Naive thymus-derived CD8-positive, alpha-beta T cell (primary cell): Measurements from ENCODE around the gene AFF3. TPM values are rescaled to one million over a fixed set of nuclear protein-coding genes. Genes with fewer than 3 reads are reported as not detected.
A peak's percentile ranks its signal among the peaks of the same experiment; 100 is the strongest.

Experiments used
- ATAC-seq, 2 donors: fragments of 150-1000 bp; cut with Tn5 transposase in 1 of 2; sonication (Bioruptor Pico), chemical (Tn5 transposase) in 1 of 2; 1 replicate in 1 of 2; 2 replicates in 1 of 2; pipeline ENCODE4 v1.10.0; 2021; ENCODE audit warnings: mild to moderate bottlenecking in 2 of 2, moderate library complexity in 2 of 2
- POLR2A ChIA-PET: fragments of 350-600 bp; sonication (Branson Sonifier 250); formaldehyde crosslinking; loops from one replicate; lab custom pipeline; 2021; ENCODE audit warnings: antibody characterized with exemption; lab: Charles Lee
- DNase-seq, 10 donors: peaks; one replicate each; pipeline versions ENCODE4 v3.0.0 to v3.0.0-alpha.2; 2020 to 2022
- H3K27ac Mint-ChIP-seq, 10 donors: one replicate each; pipeline ENCODE4 v1.8.0; 2020 to 2022; ENCODE audit warnings: mild to moderate bottlenecking in 10 of 10, mixed read lengths in 10 of 10, moderate library complexity in 4 of 10, inconsistent platforms in 1 of 10
- H3K27me3 Mint-ChIP-seq, 5 donors: one replicate each; pipeline ENCODE4 v1.8.0; 2021 to 2022; ENCODE audit warnings: mixed read lengths in 5 of 5
- H3K36me3 Mint-ChIP-seq, 3 donors: one replicate each; pipeline ENCODE4 v1.8.0; 2020 to 2022; ENCODE audit warnings: mixed read lengths in 3 of 3, mild to moderate bottlenecking in 2 of 3, inconsistent platforms in 1 of 3
- H3K4me1 Mint-ChIP-seq, 4 donors: one replicate each; pipeline ENCODE4 v1.8.0; 2021 to 2022; ENCODE audit warnings: mixed read lengths in 4 of 4
- H3K4me3 Mint-ChIP-seq, 10 donors: one replicate each; pipeline ENCODE4 v1.8.0; 2020 to 2022; ENCODE audit warnings: mild to moderate bottlenecking in 10 of 10, mixed read lengths in 10 of 10, moderate library complexity in 6 of 10, inconsistent platforms in 1 of 10
- H3K9me3 Mint-ChIP-seq, 9 donors: one replicate each; pipeline ENCODE4 v1.8.0; 2020 to 2022; ENCODE audit warnings: mixed read lengths in 9 of 9, mild to moderate bottlenecking in 3 of 9, inconsistent platforms in 1 of 9, moderate library complexity in 1 of 9
- polyA plus RNA-seq, 3 donors: library from polyadenylated mRNA; unstranded; fragments of 300-500 nt; fragmentation: Illumina TruSeq; gene quantifications; one replicate each; pipeline ENCODE4 v1.2.3, GENCODE V29; 2021
- total RNA-seq, 8 experiments: library from RNA in 2 of 8; stranded (reverse) in 2 of 8; gene quantifications; one replicate each; pipeline ENCODE4 v1.2.3 and lab custom pipeline; 2021 to 2026

Gene AFF3
- total and polyA plus RNA-seq, 5 experiments from 2014 or later, result 0.50 to 11.9 (median 2.8) TPM

DNA sequence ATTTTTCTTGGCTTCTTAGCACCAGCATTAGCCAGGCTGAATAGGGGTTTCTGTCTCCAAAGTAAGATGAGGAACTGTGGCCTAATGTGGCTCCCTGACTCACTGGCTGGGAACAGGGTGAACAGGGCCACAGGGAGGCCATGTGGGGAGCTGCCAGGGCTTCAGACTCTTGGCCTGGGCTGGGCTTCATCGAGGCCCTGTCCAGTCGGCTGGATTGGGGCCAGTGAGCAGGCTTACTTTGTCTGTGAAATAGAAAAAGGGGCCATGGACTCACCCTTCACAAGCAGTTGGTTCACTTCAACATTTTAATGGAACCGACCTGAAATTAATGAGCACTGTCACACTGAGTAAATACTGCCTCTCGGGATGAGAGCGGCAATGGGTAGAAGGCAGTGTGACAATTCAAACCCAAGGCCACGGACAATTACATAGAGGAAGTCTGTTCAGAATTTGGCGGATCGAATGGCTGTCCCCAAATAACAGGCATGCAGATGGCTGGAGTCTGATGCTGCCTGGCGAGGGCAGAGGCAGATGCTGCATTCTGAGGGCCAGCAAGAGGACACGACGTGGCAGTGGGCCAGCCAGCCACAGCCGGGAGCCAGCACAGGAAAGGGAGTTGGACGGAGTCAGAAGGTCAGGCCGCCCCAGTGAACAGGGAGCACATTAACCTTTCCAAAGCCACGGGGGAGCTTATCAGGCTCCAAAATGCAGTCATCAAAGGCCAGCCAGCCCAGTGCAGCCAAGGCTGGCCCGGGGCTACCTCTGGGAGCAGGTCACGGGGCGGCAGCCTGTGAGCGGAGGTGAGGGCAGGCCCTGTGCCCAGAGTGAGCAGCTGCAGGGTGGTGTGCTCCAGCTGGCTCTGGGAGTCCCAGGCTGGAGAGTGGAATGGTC lies 506.0 kb downstream of the AFF3 start:
- H3K27me3 Mint-ChIP-seq, result peaks cover 0 to 3% (median 0%) of the 10 kb centered on the region in 5 donors
- no peak for DNase-seq
- peaks cover 0 to 19% (median under 1%) of the 10 kb centered on the region in 4 donors for H3K4me1 Mint-ChIP-seq
- H3K9me3 Mint-ChIP-seq, result peaks cover 0 to 20% (median 7%) of the 10 kb centered on the region in 9 donors
- ATAC-seq, result no peak
- peaks cover 0 to 6% (median 5%) of the 10 kb centered on the region in 3 donors for H3K36me3 Mint-ChIP-seq
- H3K4me3 Mint-ChIP-seq, result no peak overlapping the region
- H3K27ac Mint-ChIP-seq, result no peak overlapping the region
- POLR2A ChIA-PET, result no interaction called here

DNA sequence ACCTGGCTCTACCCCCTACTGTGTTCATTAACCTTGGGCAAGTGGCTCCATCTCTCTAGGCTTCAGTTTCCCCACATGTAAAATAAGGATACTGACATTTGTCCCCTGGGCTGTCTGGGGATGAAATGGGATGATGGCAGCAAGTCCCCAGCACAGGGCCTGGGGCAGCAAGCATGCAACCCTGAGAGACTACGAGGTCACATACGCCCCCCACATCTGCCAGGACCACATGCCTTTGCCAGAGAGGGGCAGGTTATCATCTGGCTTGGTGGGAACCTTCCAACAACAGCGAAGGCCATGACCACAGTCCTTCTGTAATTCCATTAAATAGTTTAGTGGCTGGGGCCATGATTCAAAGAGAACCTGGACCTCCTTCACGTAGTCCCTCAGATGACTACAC lies 506.7 kb downstream of the AFF3 start:
- Mint-ChIP-seq H3K27ac (no peak overlapping the region), H3K36me3 (peaks cover 0 to 6% (median 5%) of the 10 kb centered on the region in 3 donors), H3K9me3 (peaks cover 0 to 20% (median 7%) of the 10 kb centered on the region in 9 donors), H3K4me1 (peaks cover 0 to 19% (median under 1%) of the 10 kb centered on the region in 4 donors), H3K27me3 (peaks cover 0 to 4% (median 0%) of the 10 kb centered on the region in 5 donors), H3K4me3 (no peak overlapping the region)
- POLR2A ChIA-PET, result no interaction called here
- ATAC-seq, result no peak
- no peak for DNase-seq

DNA sequence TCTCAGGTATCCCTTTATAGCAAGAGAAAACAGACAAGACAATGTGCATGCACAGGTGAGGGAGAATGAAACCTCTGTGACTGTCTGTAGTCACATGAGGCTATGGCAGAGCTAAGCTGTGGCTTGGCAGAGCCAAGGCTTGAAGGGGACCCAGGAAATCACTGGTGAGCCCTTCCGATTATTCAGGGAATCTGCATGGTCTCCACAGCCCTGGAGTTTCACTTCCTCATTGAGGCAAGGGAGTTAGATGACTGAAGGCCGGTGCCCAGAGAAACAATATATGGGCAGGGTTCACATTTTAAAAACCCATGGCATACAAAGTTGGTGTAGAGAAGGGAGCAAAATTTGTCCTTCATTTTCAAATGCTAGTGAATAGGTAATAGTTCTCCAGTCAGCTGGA lies 508.2 kb downstream of the AFF3 start:
- H3K27ac Mint-ChIP-seq, result no peak overlapping the region
- no peak for DNase-seq
- H3K9me3 Mint-ChIP-seq, result peaks cover 0 to 20% (median 7%) of the 10 kb centered on the region in 9 donors
- peaks cover 0 to 19% (median under 1%) of the 10 kb centered on the region in 4 donors for H3K4me1 Mint-ChIP-seq
- H3K27me3 Mint-ChIP-seq, result peaks cover 0 to 14% (median 0%) of the 10 kb centered on the region in 5 donors
- POLR2A ChIA-PET, result no interaction called here
- H3K4me3 Mint-ChIP-seq, result no peak overlapping the region
- no peak for ATAC-seq
- H3K36me3 Mint-ChIP-seq, result peaks cover 0 to 11% (median 5%) of the 10 kb centered on the region in 3 donors

DNA sequence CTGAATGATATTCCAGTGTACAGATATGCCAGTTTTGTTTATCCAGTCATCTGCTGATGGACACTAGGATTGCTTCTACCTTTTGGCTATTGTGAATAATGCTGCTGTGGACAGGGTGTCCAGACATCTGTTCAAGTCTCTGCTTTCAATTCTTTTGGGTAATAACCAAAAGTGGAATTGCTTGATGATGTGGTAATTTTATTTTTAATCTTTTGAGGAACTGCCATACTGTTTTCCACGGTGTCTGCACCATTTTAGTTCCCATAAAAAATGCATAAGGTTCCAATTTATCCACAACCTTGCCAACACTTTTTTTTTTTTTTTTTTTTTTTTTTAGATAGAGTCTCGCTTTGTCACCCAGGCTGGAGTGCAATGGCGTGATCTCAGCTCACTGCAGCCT lies 510.7 kb downstream of the AFF3 start:
- ATAC-seq, result no peak
- POLR2A ChIA-PET, result no interaction called here
- Mint-ChIP-seq H3K4me1 (peaks cover 0 to 2% (median 0%) of the 10 kb centered on the region in 4 donors), H3K4me3 (no peak overlapping the region), H3K36me3 (peaks cover 0 to 11% (median 5%) of the 10 kb centered on the region in 3 donors), H3K27me3 (peaks cover 0 to 14% (median 0%) of the 10 kb centered on the region in 5 donors), H3K9me3 (peaks cover 0 to 20% (median 7%) of the 10 kb centered on the region in 9 donors), H3K27ac (no peak overlapping the region)
- DNase-seq, result no peak

DNA sequence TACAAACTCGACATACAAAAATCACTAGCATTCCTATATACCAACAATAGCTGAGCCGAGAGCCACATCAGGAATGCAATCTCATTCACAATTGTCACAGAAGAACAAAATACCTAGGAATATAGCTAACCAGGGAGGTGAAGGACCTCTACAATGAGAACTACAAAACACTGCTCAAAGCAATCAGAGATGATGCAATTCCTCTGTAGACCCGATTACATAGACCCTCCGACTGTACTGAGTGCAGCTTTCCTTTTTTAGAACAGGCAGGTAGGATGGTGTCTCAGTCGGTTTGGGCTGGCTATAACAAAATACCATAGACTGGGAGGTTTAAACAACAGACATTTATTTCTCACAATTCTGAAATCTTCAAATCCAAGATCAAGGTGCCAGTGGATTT lies 513.1 kb downstream of the AFF3 start:
- H3K27me3 Mint-ChIP-seq, result peaks cover 0 to 10% (median 0%) of the 10 kb centered on the region in 5 donors
- DNase-seq (no peak), ATAC-seq (no peak)
- no peak overlapping the region for H3K4me3 Mint-ChIP-seq
- POLR2A ChIA-PET, result no interaction called here
- peaks cover 0 to 17% (median 7%) of the 10 kb centered on the region in 9 donors for H3K9me3 Mint-ChIP-seq
- peaks cover 0 to 11% (median 5%) of the 10 kb centered on the region in 3 donors for H3K36me3 Mint-ChIP-seq
- H3K27ac Mint-ChIP-seq, result no peak overlapping the region
- H3K4me1 Mint-ChIP-seq, result no peaks in the 10 kb centered on the region

DNA sequence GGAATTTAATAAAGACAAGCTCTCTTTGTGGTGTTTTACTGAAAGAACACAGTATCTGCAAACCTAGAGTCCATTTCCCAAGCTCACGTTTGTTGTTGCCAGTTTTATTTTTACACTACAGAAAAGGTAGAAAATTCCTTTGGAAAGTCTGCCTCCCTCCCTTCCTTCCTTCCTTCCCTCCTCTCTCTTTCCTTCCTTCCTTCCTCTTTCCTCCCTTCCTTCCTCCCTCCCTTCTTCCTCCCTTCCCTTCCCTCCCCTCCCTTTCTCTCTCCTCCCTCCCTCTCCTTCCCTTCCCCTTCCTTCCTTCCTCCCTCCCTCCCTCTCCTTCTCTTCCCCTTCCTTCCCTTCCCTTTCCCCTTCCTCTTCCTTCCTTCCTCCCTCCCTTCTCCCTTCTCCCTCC lies 516.2 kb downstream of the AFF3 start:
- H3K4me1 Mint-ChIP-seq, result peaks cover 0 to 2% (median 0%) of the 10 kb centered on the region in 4 donors

DNA sequence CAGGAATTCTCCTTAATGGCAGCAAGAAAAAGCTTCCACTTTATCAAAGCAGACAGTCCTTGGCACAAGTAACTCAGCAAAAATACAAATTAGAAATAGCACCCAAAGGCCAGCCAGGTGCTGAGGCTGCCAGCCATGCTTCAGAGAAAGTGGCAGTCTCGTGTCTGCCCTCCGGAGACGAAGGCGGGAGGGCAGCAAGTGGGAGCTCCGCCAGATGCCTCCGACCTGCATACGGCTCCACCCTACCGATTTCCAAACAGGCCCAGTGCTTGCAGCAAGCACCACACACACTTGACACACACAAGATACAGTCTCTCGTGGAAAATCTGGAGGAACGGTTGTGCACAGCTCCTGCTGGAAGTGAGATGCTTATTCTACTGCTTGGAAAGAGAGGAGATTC lies 517.7 kb downstream of the AFF3 start:
- ATAC-seq (no peak), DNase-seq (no peak)
- no peaks in the 10 kb centered on the region for H3K9me3 Mint-ChIP-seq
- H3K4me3 Mint-ChIP-seq, result no peak overlapping the region
- peaks cover 0 to 2% (median 0%) of the 10 kb centered on the region in 4 donors for H3K4me1 Mint-ChIP-seq
- no peaks in the 10 kb centered on the region for H3K36me3 Mint-ChIP-seq
- H3K27ac Mint-ChIP-seq, result no peak overlapping the region
- H3K27me3 Mint-ChIP-seq, result peaks cover 0 to 2% (median 0%) of the 10 kb centered on the region in 5 donors
- POLR2A ChIA-PET, result no interaction called here

More for the DNA sequence above, 516.2 kb downstream of the AFF3 start:
- POLR2A ChIA-PET, result no interaction called here
- H3K27ac Mint-ChIP-seq, result no peak overlapping the region
- no peak for DNase-seq
- H3K4me3 Mint-ChIP-seq, result no peak overlapping the region
- H3K27me3 Mint-ChIP-seq, result peaks cover 0 to 10% (median 0%) of the 10 kb centered on the region in 5 donors
- ATAC-seq, result no peak
- no peaks in the 10 kb centered on the region for H3K9me3 Mint-ChIP-seq
- H3K36me3 Mint-ChIP-seq, result peaks cover 0 to 5% (median 0%) of the 10 kb centered on the region in 3 donors

DNA sequence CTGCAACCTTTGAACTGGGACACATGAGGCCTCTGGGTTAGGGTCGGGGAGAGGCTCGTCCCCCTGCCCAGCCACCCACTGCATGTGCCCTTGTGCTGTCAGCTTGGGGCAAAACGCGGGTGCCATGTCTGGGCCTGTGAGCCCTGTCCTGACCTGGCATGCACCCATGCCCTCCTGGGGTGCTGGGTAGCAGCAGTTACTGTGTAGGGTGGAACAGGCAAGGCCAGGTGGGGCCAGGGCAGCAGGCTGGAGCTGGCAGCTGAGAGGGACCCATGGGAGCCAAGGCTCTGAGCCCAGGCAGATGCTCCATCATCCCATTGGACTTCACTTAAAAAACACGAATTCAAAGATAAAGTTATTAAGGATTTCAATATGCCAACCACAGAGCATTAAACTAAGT lies 518.8 kb downstream of the AFF3 start:
- no peaks in the 10 kb centered on the region for H3K36me3 Mint-ChIP-seq
- ATAC-seq (no peak), DNase-seq (no peak)
- H3K4me3 Mint-ChIP-seq, result no peak overlapping the region
- peaks cover 0 to 3% (median under 1%) of the 10 kb centered on the region in 4 donors for H3K4me1 Mint-ChIP-seq
- peaks cover 0 to 3% (median 0%) of the 10 kb centered on the region in 5 donors for H3K27me3 Mint-ChIP-seq
- no peak overlapping the region for H3K27ac Mint-ChIP-seq
- POLR2A ChIA-PET, result no interaction called here
- no peaks in the 10 kb centered on the region for H3K9me3 Mint-ChIP-seq

DNA sequence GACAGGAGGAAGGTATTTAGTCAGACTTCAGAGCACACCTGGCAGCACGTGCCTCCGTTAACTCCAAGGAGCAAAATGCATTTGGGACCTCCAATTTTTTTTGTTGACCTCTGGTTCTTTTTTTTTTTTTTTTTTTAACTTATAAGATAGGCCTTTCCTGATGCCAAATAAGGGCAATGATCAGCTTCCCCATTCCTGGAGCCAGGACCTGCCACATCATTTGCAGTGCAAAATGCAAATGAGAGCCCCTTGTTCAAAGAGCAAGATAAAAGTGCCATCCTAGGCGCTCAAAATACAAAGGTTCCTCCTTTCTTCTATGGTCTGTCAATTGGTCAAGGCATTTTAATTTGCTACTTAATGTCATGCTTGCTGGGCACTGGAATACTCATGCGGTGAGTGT lies 519.4 kb downstream of the AFF3 start:
- no peak overlapping the region for H3K4me3 Mint-ChIP-seq
- no peak overlapping the region for H3K27ac Mint-ChIP-seq
- ATAC-seq, result no peak
- peaks cover 0 to 4% (median under 1%) of the 10 kb centered on the region in 4 donors for H3K4me1 Mint-ChIP-seq
- peaks cover 0 to 4% (median 0%) of the 10 kb centered on the region in 5 donors for H3K27me3 Mint-ChIP-seq
- H3K36me3 Mint-ChIP-seq, result no peaks in the 10 kb centered on the region
- POLR2A ChIA-PET, result no interaction called here
- no peaks in the 10 kb centered on the region for H3K9me3 Mint-ChIP-seq
- no peak for DNase-seq

DNA sequence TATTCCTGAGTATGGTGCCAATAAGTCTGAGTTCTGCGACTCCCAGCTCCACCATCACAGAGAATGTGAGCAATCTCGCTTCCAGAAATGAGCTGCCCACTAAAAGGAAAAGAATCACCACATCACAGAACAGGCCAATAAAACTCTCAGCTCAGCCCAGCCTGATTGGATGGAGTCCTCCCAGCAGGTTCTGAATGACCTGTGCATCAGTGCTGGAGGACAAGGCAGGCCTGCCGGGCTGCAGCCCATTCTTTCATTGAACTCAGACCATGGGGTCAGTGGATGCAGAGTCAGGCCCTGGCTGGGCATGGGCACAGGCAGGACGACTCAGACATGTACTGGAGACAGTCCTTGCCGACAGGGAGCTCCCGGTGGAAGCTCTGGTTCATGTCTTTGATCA lies 519.9 kb downstream of the AFF3 start:
- POLR2A ChIA-PET, result no interaction called here
- no peak for DNase-seq
- no peak for ATAC-seq
- Mint-ChIP-seq H3K36me3 (no peaks in the 10 kb centered on the region), H3K27me3 (peaks cover 0 to 4% (median 0%) of the 10 kb centered on the region in 5 donors), H3K9me3 (no peaks in the 10 kb centered on the region), H3K4me3 (no peak overlapping the region), H3K4me1 (peaks cover 0 to 4% (median under 1%) of the 10 kb centered on the region in 4 donors), H3K27ac (no peak overlapping the region)

DNA sequence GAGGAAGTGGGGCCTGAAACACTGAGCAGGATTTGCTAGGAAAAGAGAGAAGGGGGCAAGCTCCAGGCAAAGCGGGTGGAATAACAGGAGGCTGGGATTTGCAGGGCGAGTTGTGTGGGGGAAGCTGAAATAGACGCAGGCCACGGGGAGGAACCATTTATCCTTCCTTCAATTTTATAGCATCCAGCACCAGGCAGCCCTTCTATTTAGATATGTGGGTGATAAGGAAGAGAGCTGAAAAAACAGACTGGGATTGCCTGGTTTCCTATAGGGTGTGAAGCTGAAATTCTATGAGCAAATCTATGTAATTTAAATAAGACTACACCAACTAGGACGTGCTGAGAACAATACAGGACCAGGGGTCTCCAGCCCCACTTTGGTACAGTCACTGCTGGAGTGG lies 520.6 kb downstream of the AFF3 start:
- ATAC-seq (no peak), DNase-seq (no peak)
- peaks cover 0 to 4% (median 0%) of the 10 kb centered on the region in 5 donors for H3K27me3 Mint-ChIP-seq
- H3K27ac Mint-ChIP-seq, result peak overlapping the region in 2 of 10 donors; percentile 8 to 29
- no peaks in the 10 kb centered on the region for H3K9me3 Mint-ChIP-seq
- H3K4me3 Mint-ChIP-seq, result no peak overlapping the region
- POLR2A ChIA-PET, result no interaction called here
- H3K36me3 Mint-ChIP-seq, result no peaks in the 10 kb centered on the region
- H3K4me1 Mint-ChIP-seq, result peaks cover 0 to 4% (median under 1%) of the 10 kb centered on the region in 4 donors

DNA sequence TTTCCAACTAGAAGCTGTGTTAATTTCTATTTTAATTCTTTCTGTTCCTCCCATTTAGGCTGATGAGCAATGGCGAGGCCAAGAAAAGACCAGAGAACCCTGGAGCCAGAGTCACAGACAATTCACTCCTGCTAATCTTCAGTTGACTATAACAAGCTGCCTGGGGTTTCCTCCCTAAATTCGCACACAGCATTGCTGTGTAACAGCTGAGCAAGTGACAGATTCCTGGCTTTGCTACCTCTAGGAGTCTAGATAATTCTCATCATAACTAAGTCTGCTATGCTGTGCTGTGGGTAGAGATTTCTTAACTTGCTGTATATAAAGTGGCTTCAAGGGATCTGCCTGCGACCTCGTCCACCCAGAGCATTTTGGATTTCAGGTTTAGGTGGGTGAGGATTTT lies 521.3 kb downstream of the AFF3 start:
- peaks cover 0 to 4% (median under 1%) of the 10 kb centered on the region in 4 donors for H3K4me1 Mint-ChIP-seq
- DNase-seq (no peak), ATAC-seq (no peak)
- peak overlapping the region in 1 of 10 donors; percentile 29 for H3K27ac Mint-ChIP-seq
- no peaks in the 10 kb centered on the region for H3K36me3 Mint-ChIP-seq
- no peaks in the 10 kb centered on the region for H3K9me3 Mint-ChIP-seq
- peaks cover 0 to 4% (median 0%) of the 10 kb centered on the region in 5 donors for H3K27me3 Mint-ChIP-seq
- POLR2A ChIA-PET, result no interaction called here
- H3K4me3 Mint-ChIP-seq, result no peak overlapping the region

DNA sequence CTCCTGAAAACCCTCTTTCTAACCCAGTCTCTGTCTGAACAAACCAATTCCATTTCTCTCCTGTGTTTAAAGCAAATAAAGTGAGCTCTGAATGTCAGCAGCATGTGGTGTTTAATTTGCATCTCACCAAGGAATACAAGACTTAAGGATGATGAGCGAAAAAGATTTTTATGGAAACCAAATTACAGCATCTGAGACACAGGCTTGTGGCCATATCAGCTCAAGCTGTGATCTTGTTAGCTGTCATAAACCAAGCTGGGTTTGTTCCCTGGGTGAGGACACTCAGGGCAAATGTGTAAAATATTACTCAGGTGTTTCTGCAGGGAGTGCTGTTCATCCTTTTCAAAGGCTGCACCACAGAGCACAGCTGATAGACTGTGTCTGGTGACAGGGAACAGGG lies 523.2 kb downstream of the AFF3 start:
- H3K4me3 Mint-ChIP-seq, result no peak overlapping the region
- ATAC-seq, result no peak
- no peaks in the 10 kb centered on the region for H3K9me3 Mint-ChIP-seq
- H3K36me3 Mint-ChIP-seq, result no peaks in the 10 kb centered on the region
- DNase-seq, result no peak
- H3K4me1 Mint-ChIP-seq, result peaks cover 0 to 4% (median under 1%) of the 10 kb centered on the region in 4 donors
- POLR2A ChIA-PET, result no interaction called here
- peaks cover 0 to 4% (median 0%) of the 10 kb centered on the region in 5 donors for H3K27me3 Mint-ChIP-seq
- no peak overlapping the region for H3K27ac Mint-ChIP-seq
